Smooth muscle cell (in vitro differentiated cells): ENCODE measurements around the gene FBXL17. TPM values are rescaled to one million over a fixed set of nuclear protein-coding genes. Genes with fewer than 3 reads are reported as not detected.
A peak's percentile ranks its signal among the peaks of the same experiment; 100 is the strongest.

Source experiments
- DNase-seq: peaks from one replicate; lab custom pipeline; 2025; ENCODE audit not compliant: unreplicated experiment; lab: John Stamatoyannopoulos, UW
- H2AFZ ChIP-seq: fragments of 200-600 bp; sonication (generic); 2 replicates; pipeline ENCODE4 v1.6.0; 2016; ENCODE audit warnings: antibody characterized with exemption, low read depth, mild to moderate bottlenecking
- H3F3A ChIP-seq: fragments of 200-600 bp; sonication (generic); 2 replicates; pipeline ENCODE4 v1.6.0; 2017; ENCODE audit warnings: antibody characterized with exemption, low read depth
- H3K27ac ChIP-seq: fragments of 200-600 bp; sonication (generic); 2 replicates; pipeline ENCODE4 v1.5.1; 2016; ENCODE audit warnings: low read depth, mild to moderate bottlenecking
- H3K27me3 ChIP-seq: fragments of 200-600 bp; sonication (generic); 2 replicates; pipeline ENCODE4 v1.6.1; 2016; ENCODE audit warnings: low read depth, mild to moderate bottlenecking
- H3K36me3 ChIP-seq: fragments of 200-600 bp; sonication (generic); 2 replicates; pipeline ENCODE4 v1.5.1; 2016; ENCODE audit warnings: low read depth
- H3K4me1 ChIP-seq: fragments of 200-600 bp; sonication (generic); 2 replicates; pipeline ENCODE4 v1.5.1; 2016; ENCODE audit warnings: low read depth
- H3K4me2 ChIP-seq: fragments of 200-600 bp; sonication (generic); 2 replicates; pipeline ENCODE4 v1.6.0; 2016; ENCODE audit warnings: mild to moderate bottlenecking
- H3K4me3 ChIP-seq: fragments of 200-600 bp; sonication (generic); 2 replicates; pipeline ENCODE4 v1.5.1; 2016; ENCODE audit warnings: mild to moderate bottlenecking
- H3K79me2 ChIP-seq: fragments of 200-600 bp; sonication (generic); 2 replicates; pipeline ENCODE4 v1.6.0; 2016; ENCODE audit warnings: low read depth, mild to moderate bottlenecking
- H3K9ac ChIP-seq: fragments of 200-600 bp; sonication (generic); 2 replicates; pipeline ENCODE4 v1.6.0; 2016; ENCODE audit warnings: low read depth
- H3K9me3 ChIP-seq: fragments of 200-600 bp; sonication (generic); replicated peaks from 2 replicates; pipeline ENCODE4 v1.5.1; 2016; ENCODE audit warnings: low read depth
- H4K20me1 ChIP-seq: fragments of 200-600 bp; sonication (generic); 2 replicates; pipeline ENCODE4 v1.6.0; 2016; ENCODE audit warnings: low read depth
- CTCF ChIP-seq: fragments of 200-600 bp; sonication (generic); IDR thresholded peaks from 2 replicates; pipeline ENCODE4 v1.5.1; 2017; ENCODE audit warnings: borderline replicate concordance, mild to moderate bottlenecking, antibody characterized with exemption; ENCODE audit not compliant: insufficient read depth, poor library complexity, severe bottlenecking
- WGBS: methylation state at CpG from one replicate; pipeline ENCODE4 v1.1.7; 2016; ENCODE audit warnings: low lambda C conversion rate; 5-methylcytosine and 5-hydroxymethylcytosine counted together
- polyA plus RNA-seq: library from polyadenylated mRNA; unstranded; fragments of >200 nt; fragmentation: Nextera tagmentation; extraction: Ambion mirVana; gene quantifications from 2 replicates; pipeline ENCODE4 v1.2.1, GENCODE V29; 2016
- total RNA-seq: library from RNA; depleted of rRNA; stranded (reverse); fragments of >200 nt; gene quantifications from 2 replicates; pipeline ENCODE4 v1.2.3, GENCODE V29; 2014

The FBXL17 gene
- total and polyA plus RNA-seq, 2 experiments from 2014 or later: 5.4 to 16.0 TPM

- Histone ChIP-seq H3K27ac (no peak overlapping the region), H3K79me2 (no peaks in the 10 kb centered on the region), H2AFZ (no peak overlapping the region), H3K27me3 (no peaks in the 10 kb centered on the region), H3K4me1 (peaks cover 8% of the 10 kb centered on the region), H3K4me2 (no peak overlapping the region), H3K4me3 (no peak overlapping the region), H3K9me3 (no peaks in the 10 kb centered on the region), H3K36me3 (no peaks in the 10 kb centered on the region), H3K9ac (no peak overlapping the region), H3F3A (no peaks in the 10 kb centered on the region), H4K20me1 (no peaks in the 10 kb centered on the region)
- TF ChIP-seq CTCF: no peak
- WGBS: 83% methylated on average over 8 of the region's 8 CpGs
- no peak for DNase-seq
These were observed 399.0 kb downstream of the FBXL17 start for GRCh38 chr5:107982703-107983425.

- Histone ChIP-seq H4K20me1 (no peaks in the 10 kb centered on the region), H3K36me3 (no peaks in the 10 kb centered on the region), H2AFZ (no peak overlapping the region), H3K27me3 (no peaks in the 10 kb centered on the region), H3K9me3 (no peaks in the 10 kb centered on the region), H3K4me1 (peaks cover 8% of the 10 kb centered on the region), H3F3A (no peaks in the 10 kb centered on the region), H3K27ac (peak overlapping the region; percentile 58), H3K4me2 (no peak overlapping the region), H3K79me2 (no peaks in the 10 kb centered on the region), H3K4me3 (no peak overlapping the region), H3K9ac (peak overlapping the region; percentile 6)
- WGBS: 76% methylated on average over 13 of the region's 13 CpGs
- TF ChIP-seq CTCF: no peak
- DNase-seq: no peak
These were observed 400.8 kb downstream of the FBXL17 start for GRCh38 chr5:107980923-107981692.

GRCh38 chr5:107979900-107980299, 402.0 kb downstream of the FBXL17 start:
- WGBS: 92% methylated on average over 2 of the region's 2 CpGs
- Histone ChIP-seq H3K4me3 (no peak overlapping the region), H3F3A (no peaks in the 10 kb centered on the region), H3K4me2 (no peak overlapping the region), H2AFZ (no peak overlapping the region), H3K9ac (no peak overlapping the region), H3K27me3 (no peaks in the 10 kb centered on the region), H3K9me3 (no peaks in the 10 kb centered on the region), H3K4me1 (peaks cover 8% of the 10 kb centered on the region), H4K20me1 (no peaks in the 10 kb centered on the region), H3K36me3 (no peaks in the 10 kb centered on the region), H3K79me2 (no peaks in the 10 kb centered on the region), H3K27ac (no peak overlapping the region)
- DNase-seq: no peak
- no peak for TF ChIP-seq CTCF
